C4-2B (cell line): ENCODE measurements around the gene BNIP2.

ENCODE experiments used
- CTCF ChIP-seq: fragments of 450-650 bp; conservative IDR thresholded peaks from 2 replicates; pipeline ENCODE4 v1.5.1; 2017; ENCODE audit warnings: mild to moderate bottlenecking
- ZFX ChIP-seq: fragments of 450-650 bp; IDR thresholded peaks from 2 replicates; pipeline ENCODE4 v1.6.1; 2017

DNA sequence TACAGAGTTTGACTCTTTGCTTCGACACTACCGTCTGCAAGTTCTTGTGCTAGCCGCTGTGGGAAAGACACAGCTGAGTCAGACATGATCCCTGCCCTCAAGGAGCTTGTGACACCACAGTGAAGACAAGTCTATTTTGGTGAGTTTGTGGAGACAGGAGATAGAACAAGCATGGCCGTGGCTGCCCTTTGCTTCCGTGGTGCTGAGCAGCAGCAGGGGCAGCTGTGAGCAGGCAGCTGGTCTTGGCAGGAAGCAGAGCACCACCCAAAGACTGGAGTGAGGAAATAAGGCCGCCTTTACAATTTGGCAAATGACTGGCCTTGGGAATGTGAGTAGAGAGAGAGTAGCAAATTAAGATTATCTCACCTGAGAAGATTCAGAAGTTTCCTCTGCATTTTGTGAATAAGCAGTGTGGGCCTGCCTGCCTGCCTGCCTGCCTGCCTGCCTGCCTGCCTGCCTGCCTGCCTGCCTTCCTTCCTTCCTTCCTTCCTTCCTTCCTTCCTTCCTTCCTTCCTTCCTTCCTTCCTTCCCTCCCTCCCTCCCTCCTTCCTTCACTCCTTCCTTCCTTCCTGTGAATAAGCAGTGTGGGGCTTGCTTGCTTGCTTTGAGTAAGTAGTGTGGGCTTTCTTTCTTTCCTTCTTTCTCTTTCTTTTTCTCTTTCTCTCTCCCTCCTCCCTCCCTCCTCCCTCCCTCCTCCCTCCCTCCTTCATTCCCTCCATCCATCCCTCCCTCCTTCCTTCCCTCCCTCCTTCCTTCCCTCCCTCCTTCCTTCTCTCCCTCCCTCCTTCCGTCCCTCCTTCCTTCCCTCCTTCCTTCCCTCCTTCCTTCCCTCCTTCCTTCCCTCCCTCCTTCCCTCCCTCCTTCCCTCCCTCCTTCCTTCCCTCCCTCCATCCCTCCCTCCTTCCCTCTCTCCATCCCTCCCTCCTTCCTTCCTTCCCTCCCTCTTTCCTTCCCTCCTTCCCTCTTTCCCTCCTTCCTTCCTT, 79.1 kb downstream of the BNIP2 start:
- TF ChIP-seq CTCF (no peak), ZFX (no peak)
